Measurements from ENCODE around the gene CAPN11.
"Not testable (repeated sequence)": the region's sequence is repeated elsewhere in the genome, so short reads cannot be mapped to it uniquely, and the experiment has no call there.

Gene CAPN11

GRCh38 chr6:44180406-44180805, 21.8 kb downstream of the CAPN11 start:
- no peak for TF ChIP-seq CTCF (IDR thresholded peaks at IDR 0.05; ENCODE audit: low read depth, low read length, missing control alignments)
- no peak for DNase-seq (ENCODE audit: extremely low read depth, low read depth)
- no peak overlapping the region for H3K4me3 ChIP-seq (replicated peaks; ENCODE audit: low read depth, low read length)

- no peak for DNase-seq (ENCODE audit: extremely low read depth, low read depth)
- no peak for TF ChIP-seq CTCF (IDR thresholded peaks at IDR 0.05; ENCODE audit: low read depth, low read length, missing control alignments)
These were observed 22.3 kb downstream of the CAPN11 start for GRCh38 chr6:44180886-44181285.

GRCh38 chr6:44181784-44182183, 23.2 kb downstream of the CAPN11 start:
- not testable (repeated sequence) for DNase-seq (ENCODE audit: extremely low read depth, low read depth)

More at GRCh38 chr6:44180886-44181285, 22.3 kb downstream of the CAPN11 start:
- no peak overlapping the region for H3K4me3 ChIP-seq (replicated peaks; ENCODE audit: low read depth, low read length)

GRCh38 chr6:44182911-44183390, 24.3 kb downstream of the CAPN11 start:
- TF ChIP-seq CTCF (IDR thresholded peaks at IDR 0.05; ENCODE audit: low read depth, low read length, missing control alignments) = no peak
- no peak overlapping the region for H3K4me3 ChIP-seq (replicated peaks; ENCODE audit: low read depth, low read length)
- DNase-seq (ENCODE audit: extremely low read depth, low read depth) = no peak

More at GRCh38 chr6:44181784-44182183, 23.2 kb downstream of the CAPN11 start:
- H3K4me3 ChIP-seq (replicated peaks; ENCODE audit: low read depth, low read length) = not testable (repeated sequence)

GRCh38 chr6:44183783-44184182, 25.2 kb downstream of the CAPN11 start:
- DNase-seq (ENCODE audit: extremely low read depth, low read depth) = no peak
- H3K4me3 ChIP-seq (replicated peaks; ENCODE audit: low read depth, low read length) = no peak overlapping the region
- TF ChIP-seq CTCF (IDR thresholded peaks at IDR 0.05; ENCODE audit: low read depth, low read length, missing control alignments) = no peak

GRCh38 chr6:44185356-44185755, 26.7 kb downstream of the CAPN11 start:
- not testable (repeated sequence) for DNase-seq (ENCODE audit: extremely low read depth, low read depth); H3K4me3 ChIP-seq (replicated peaks; ENCODE audit: low read depth, low read length)

GRCh38 chr6:44185953-44186634, 27.5 kb downstream of the CAPN11 start:
- no peak for DNase-seq (ENCODE audit: extremely low read depth, low read depth)
- TF ChIP-seq CTCF (IDR thresholded peaks at IDR 0.05; ENCODE audit: low read depth, low read length, missing control alignments) = no peak
- no peak overlapping the region for H3K4me3 ChIP-seq (replicated peaks; ENCODE audit: low read depth, low read length)

- no peak overlapping the region for H3K4me3 ChIP-seq (replicated peaks; ENCODE audit: low read depth, low read length)
- DNase-seq (ENCODE audit: extremely low read depth, low read depth) = no peak
- no peak for TF ChIP-seq CTCF (IDR thresholded peaks at IDR 0.05; ENCODE audit: low read depth, low read length, missing control alignments)
These were observed 28.0 kb downstream of the CAPN11 start for GRCh38 chr6:44186635-44187025.
